HL-60 (cell line): Measurements from ENCODE around the gene NLRP6.

Experiments
- DNase-seq, 2 experiments: peaks; one replicate each; pipeline ENCODE4 v3.0.0-alpha.2; 2010 to 2020; ENCODE audit warnings: low read depth in 1 of 2, low spot score in 1 of 2
- H3K27ac ChIP-seq: fragments of 250-450 bp; sonication (Bioruptor Pico); replicated peaks from 2 replicates; pipeline ENCODE4 v1.5.1; 2020; ENCODE audit warnings: mild to moderate bottlenecking, moderate library complexity
- H3K27me3 ChIP-seq: fragments of 250-450 bp; sonication (Bioruptor Pico); 2 replicates; pipeline ENCODE4 v1.5.1; 2021; ENCODE audit warnings: mild to moderate bottlenecking, moderate library complexity; ENCODE audit not compliant: insufficient read depth, poor library complexity, severe bottlenecking
- H3K4me3 ChIP-seq: replicated peaks from 2 replicates; pipeline ENCODE4 v1.5.1; 2011; ENCODE audit warnings: mild to moderate bottlenecking, control low read depth, low read length; ENCODE audit not compliant: insufficient read depth
- CTCF ChIP-seq: IDR thresholded peaks from one replicate; pipeline ENCODE4 v1.5.1; 2011; ENCODE audit warnings: low read length, control low read depth, inconsistent platforms; ENCODE audit not compliant: insufficient read depth
- GABPA ChIP-seq: IDR thresholded peaks from 2 replicates; pipeline ENCODE4 v1.6.1; 2012; ENCODE audit warnings: low read depth
- POLR2AphosphoS5 ChIP-seq: IDR thresholded peaks from 2 replicates; pipeline ENCODE4 v1.6.1; 2012; ENCODE audit warnings: low read depth
- REST ChIP-seq: IDR thresholded peaks from 2 replicates; pipeline ENCODE4 v1.6.1; 2012; ENCODE audit warnings: low read depth; ENCODE audit not compliant: insufficient replicate concordance
- SPI1 ChIP-seq: IDR thresholded peaks from 2 replicates; pipeline ENCODE4 v1.6.1; 2012; ENCODE audit warnings: low read depth, mild to moderate bottlenecking, borderline replicate concordance

Gene NLRP6

DNA sequence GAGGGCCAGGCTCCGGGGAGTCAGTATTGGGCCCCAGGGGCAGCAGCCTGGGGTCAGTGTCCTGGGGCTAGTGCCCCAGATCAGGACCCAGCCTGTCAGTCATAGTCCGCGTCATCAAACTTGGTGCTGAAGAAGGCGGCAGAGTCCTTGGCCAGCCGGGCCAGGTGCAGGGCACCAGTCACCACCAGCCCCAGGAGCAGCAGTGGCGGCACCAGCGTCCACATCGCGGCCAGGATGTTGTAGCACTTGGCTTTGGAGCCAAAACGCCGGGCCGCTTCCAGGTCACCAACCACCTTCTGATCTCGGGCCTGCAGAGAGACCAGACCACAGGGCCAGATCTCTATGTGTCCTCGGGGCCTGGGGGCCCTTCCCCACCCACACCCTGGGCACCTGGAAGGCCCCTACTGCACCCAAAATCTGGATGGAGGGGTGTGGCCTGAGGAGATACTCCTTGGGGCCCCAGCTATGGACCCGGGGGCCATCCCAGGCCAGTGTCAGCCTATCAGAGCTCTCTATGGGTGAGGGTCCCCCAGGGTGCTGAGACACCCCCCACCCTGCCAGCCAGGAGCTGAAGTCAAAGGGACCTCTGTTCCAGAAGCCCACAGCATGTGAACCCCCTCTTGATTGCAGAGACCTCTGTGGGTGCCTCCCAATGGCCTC, 20.3 kb downstream of the NLRP6 start:
- H3K27ac ChIP-seq = no peak overlapping the region
- no peak for DNase-seq

GRCh38 chr11:299081-299891, 21.1 kb downstream of the NLRP6 start, which contains the start of gene IFITM5:
Gene IFITM5 (minus strand): TSS chr11:299526. CDS start chr11:299490, 36 bp downstream.
- no peak within 1 kb of the TSS for H3K4me3 ChIP-seq
- TF ChIP-seq SPI1 = no peak
- no peak for TF ChIP-seq POLR2AphosphoS5
- no peak for TF ChIP-seq CTCF
- no peak for TF ChIP-seq GABPA
- no peak for TF ChIP-seq REST
- DNase-seq = no peak
- H3K27me3 ChIP-seq = no peaks in the 10 kb centered on the region
- no peak within 1 kb of the TSS for H3K27ac ChIP-seq

More for the DNA sequence above, 20.3 kb downstream of the NLRP6 start:
- TF ChIP-seq POLR2AphosphoS5 (no peak), SPI1 (no peak), CTCF (no peak), GABPA (no peak), REST (no peak)
- H3K27me3 ChIP-seq = no peaks in the 10 kb centered on the region
- H3K4me3 ChIP-seq = no peak overlapping the region

- Histone ChIP-seq H3K4me3 (no peak overlapping the region), H3K27ac (no peak overlapping the region), H3K27me3 (no peaks in the 10 kb centered on the region)
- TF ChIP-seq CTCF (no peak), GABPA (no peak), REST (no peak), POLR2AphosphoS5 (no peak), SPI1 (no peak)
- no peak for DNase-seq
These were observed 21.9 kb downstream of the NLRP6 start for GRCh38 chr11:299951-300735.
